H9 (cell line): ENCODE data around the gene NFASC. TPM values are rescaled to one million over a fixed set of nuclear protein-coding genes. Genes with fewer than 3 reads are reported as not detected.

Source experiments
- DNase-seq: peaks from one replicate; pipeline ENCODE4 v3.0.0-alpha.2; 2017
- H2AFZ ChIP-seq: one replicate; pipeline ENCODE4 v1.6.1; 2013; ENCODE audit warnings: mild to moderate bottlenecking, low read length, control low read depth, moderate library complexity
- H2AK5ac ChIP-seq: 2 replicates; pipeline ENCODE4 v1.6.1; 2013; ENCODE audit warnings: low read length, control low read depth, mixed read lengths; ENCODE audit not compliant: insufficient read length
- H2BK120ac ChIP-seq: one replicate; pipeline ENCODE4 v1.6.1; 2013; ENCODE audit warnings: low read depth, mild to moderate bottlenecking, low read length, control low read depth, inconsistent platforms; ENCODE audit not compliant: poor library complexity, severe bottlenecking
- H2BK12ac ChIP-seq: 2 replicates; pipeline ENCODE4 v1.6.1; 2013; ENCODE audit warnings: low read length, control low read depth, mixed read lengths, low read depth; ENCODE audit not compliant: insufficient read length
- H2BK15ac ChIP-seq: 2 replicates; pipeline ENCODE4 v1.6.1; 2013; ENCODE audit warnings: low read depth, low read length, control low read depth
- H2BK20ac ChIP-seq: one replicate; pipeline ENCODE4 v1.6.1; 2013; ENCODE audit warnings: low read depth, mild to moderate bottlenecking, low read length, control low read depth, inconsistent platforms; ENCODE audit not compliant: poor library complexity, severe bottlenecking
- H2BK5ac ChIP-seq: 2 replicates; pipeline ENCODE4 v1.6.1; 2013; ENCODE audit warnings: low read length, control low read depth, mixed read lengths; ENCODE audit not compliant: insufficient read length
- H3K14ac ChIP-seq: 2 replicates; pipeline ENCODE4 v1.6.1; 2013; ENCODE audit warnings: low read length, control low read depth; ENCODE audit not compliant: insufficient read depth
- H3K18ac ChIP-seq: 2 replicates; pipeline ENCODE4 v1.6.1; 2013; ENCODE audit warnings: low read depth, mild to moderate bottlenecking, mixed read lengths, low read length, control low read depth; ENCODE audit not compliant: insufficient read length
- H3K23ac ChIP-seq: 2 replicates; pipeline ENCODE4 v1.6.1; 2013; ENCODE audit warnings: low read length, control low read depth, mixed read lengths, low read depth; ENCODE audit not compliant: insufficient read length
- H3K23me2 ChIP-seq: 2 replicates; pipeline ENCODE4 v1.6.1; 2013; ENCODE audit warnings: low read depth, mild to moderate bottlenecking, mixed read lengths, low read length, control low read depth; ENCODE audit not compliant: insufficient read length, poor library complexity, severe bottlenecking
- H3K27ac ChIP-seq: 2 replicates; pipeline ENCODE4 v1.5.1; 2013; ENCODE audit warnings: low read length, control low read depth, mixed read lengths, low read depth; ENCODE audit not compliant: insufficient read length
- H3K27me3 ChIP-seq: 2 replicates; pipeline ENCODE4 v1.6.1; 2013; ENCODE audit warnings: low read length, control low read depth, inconsistent platforms; ENCODE audit not compliant: insufficient read depth
- H3K4ac ChIP-seq: 2 replicates; pipeline ENCODE4 v1.6.1; 2013; ENCODE audit warnings: low read depth, mild to moderate bottlenecking, control low read depth, inconsistent platforms, low read length, moderate library complexity
- H3K4me1 ChIP-seq: 2 replicates; pipeline ENCODE4 v1.6.1; 2013; ENCODE audit warnings: low read length, control low read depth, inconsistent platforms; ENCODE audit not compliant: insufficient read depth
- H3K4me2 ChIP-seq: 2 replicates; pipeline ENCODE4 v1.6.1; 2013; ENCODE audit warnings: low read length, control low read depth, mixed read lengths; ENCODE audit not compliant: insufficient read length, insufficient read depth
- H3K56ac ChIP-seq: 2 replicates; pipeline ENCODE4 v1.6.1; 2013; ENCODE audit warnings: low read depth, mild to moderate bottlenecking, mixed read lengths, low read length, control low read depth; ENCODE audit not compliant: insufficient read length
- H3K79me1 ChIP-seq: 2 replicates; pipeline ENCODE4 v1.6.1; 2013; ENCODE audit warnings: low read depth, mild to moderate bottlenecking, moderate library complexity, low read length, control low read depth, inconsistent platforms; ENCODE audit not compliant: insufficient read depth, poor library complexity, severe bottlenecking
- H3K79me2 ChIP-seq: 2 replicates; pipeline ENCODE4 v1.6.1; 2013; ENCODE audit warnings: low read length, control low read depth, inconsistent platforms; ENCODE audit not compliant: insufficient read depth
- H3K9ac ChIP-seq: 2 replicates; pipeline ENCODE4 v1.6.1; 2013; ENCODE audit warnings: low read length, control low read depth, mixed read lengths; ENCODE audit not compliant: insufficient read length; ENCODE audit errors: extremely low read depth
- H3K9me3 ChIP-seq: one replicate; pipeline ENCODE4 v1.6.1; 2013; ENCODE audit warnings: low read depth, low read length, inconsistent platforms; ENCODE audit not compliant: control insufficient read depth
- H3T11ph ChIP-seq: one replicate; pipeline ENCODE4 v1.6.1; 2013; ENCODE audit warnings: mild to moderate bottlenecking, low read length, control low read depth, inconsistent platforms
- H4K20me1 ChIP-seq: one replicate; pipeline ENCODE4 v1.6.1; 2013; ENCODE audit not compliant: control insufficient read depth, insufficient read length, insufficient read depth
- H4K5ac ChIP-seq: 2 replicates; pipeline ENCODE4 v1.6.1; 2013; ENCODE audit warnings: low read depth, mild to moderate bottlenecking, mixed read lengths, low read length, control low read depth; ENCODE audit not compliant: insufficient read length
- H4K8ac ChIP-seq: replicated peaks from 2 replicates; pipeline ENCODE4 v1.6.1; 2013; ENCODE audit warnings: low read length, control low read depth, mixed read lengths, low read depth; ENCODE audit not compliant: insufficient read length
- H4K91ac ChIP-seq: 2 replicates; pipeline ENCODE4 v1.6.1; 2013; ENCODE audit warnings: low read depth, mild to moderate bottlenecking, moderate library complexity, mixed read lengths, low read length, control low read depth; ENCODE audit not compliant: insufficient read length
- H3K27ac Mint-ChIP-seq, 3 experiments: 2 replicates in 2 of 3; 3 replicates in 1 of 3; pipeline ENCODE4 v1.8.0; 2020 to 2021; ENCODE audit warnings: mixed read lengths in 3 of 3, mild to moderate bottlenecking in 1 of 3, moderate library complexity in 1 of 3
- H3K27me3 Mint-ChIP-seq: 2 replicates; pipeline ENCODE4 v1.8.0; 2021; ENCODE audit warnings: low read depth, mild to moderate bottlenecking, moderate library complexity, mixed read lengths
- H3K36me3 Mint-ChIP-seq, 3 experiments: 2 replicates in 2 of 3; 3 replicates in 1 of 3; pipeline ENCODE4 v1.8.0; 2020 to 2021; ENCODE audit warnings: low read depth in 3 of 3, mixed read lengths in 3 of 3; ENCODE audit not compliant: insufficient read depth in 1 of 3
- H3K4me1 Mint-ChIP-seq, 2 experiments: 2 replicates each; pipeline ENCODE4 v1.8.0; 2020; ENCODE audit warnings: mixed read lengths in 2 of 2
- H3K4me3 Mint-ChIP-seq, 2 experiments: 2 replicates in 1 of 2; 3 replicates in 1 of 2; pipeline ENCODE4 v1.8.0; 2020 to 2021; ENCODE audit warnings: mild to moderate bottlenecking in 2 of 2, mixed read lengths in 2 of 2, moderate library complexity in 1 of 2
- H3K9me3 Mint-ChIP-seq, 2 experiments: 2 replicates in 1 of 2; 3 replicates in 1 of 2; pipeline ENCODE4 v1.8.0; 2020; ENCODE audit warnings: mild to moderate bottlenecking in 2 of 2, mixed read lengths in 2 of 2, moderate library complexity in 1 of 2
- CTCF ChIP-seq: fragments of 200-600 bp; sonication (generic); conservative IDR thresholded peaks from 3 replicates; pipeline ENCODE4 v1.8.0; 2021; ENCODE audit warnings: antibody characterized with exemption, mild to moderate bottlenecking
- WGBS: extraction: QIAGEN DNeasy Blood & Tissue Kit; methylation state at CpG from one replicate; pipeline ENCODE4 v1.1.7; 2013; ENCODE audit warnings: missing lambda C conversion rate, low lambda C conversion rate, mixed read lengths; ENCODE audit not compliant: insufficient read length; ENCODE audit errors: extremely low coverage; 5-methylcytosine and 5-hydroxymethylcytosine counted together
- total RNA-seq: library from RNA; stranded (reverse); gene quantifications from 2 replicates; pipeline ENCODE4 v1.2.1, GENCODE V29; 2021

The NFASC gene
- total RNA-seq, 1 experiment from 2014 or later: 5.0 TPM

- no peak overlapping the region for H3K9ac ChIP-seq
- no peaks in the 10 kb centered on the region for H3K9me3 ChIP-seq
- TF ChIP-seq CTCF: no peak
- H3T11ph ChIP-seq: no peak overlapping the region
- H2AK5ac ChIP-seq: no peak overlapping the region
- H4K8ac ChIP-seq: no peak overlapping the region
- no peak overlapping the region for H4K5ac ChIP-seq
- H3K27ac Mint-ChIP-seq: no peak overlapping the region; a peak in 1 of 7 replicates
- H2BK12ac ChIP-seq: no peak overlapping the region
- no peak overlapping the region for H3K18ac ChIP-seq
- H2BK15ac ChIP-seq: no peak overlapping the region
- H3K4me1 Mint-ChIP-seq: no peaks in the 10 kb centered on the region; a peak in 2 of 4 replicates
- H4K91ac ChIP-seq: no peak overlapping the region
- H3K79me2 ChIP-seq: no peaks in the 10 kb centered on the region
- no peak overlapping the region for H3K56ac ChIP-seq
- WGBS: no CpG with 5 or more reads among the region's 9 CpGs
- H3K4me1 ChIP-seq: no peaks in the 10 kb centered on the region
- H4K20me1 ChIP-seq: no peaks in the 10 kb centered on the region
- H3K4ac ChIP-seq: no peak overlapping the region
- H3K79me1 ChIP-seq: no peaks in the 10 kb centered on the region
- H3K14ac ChIP-seq: no peak overlapping the region
- no peaks in the 10 kb centered on the region; the same call in 1 of the 2 replicates for H3K27me3 Mint-ChIP-seq
- H3K23ac ChIP-seq: no peak overlapping the region
- H3K27ac ChIP-seq: no peak overlapping the region
- H3K27me3 ChIP-seq: no peaks in the 10 kb centered on the region
- no peak overlapping the region for H2BK20ac ChIP-seq
- no peaks in the 10 kb centered on the region for H3K23me2 ChIP-seq
- H3K4me2 ChIP-seq: no peak overlapping the region
- no peak for DNase-seq
- H3K36me3 Mint-ChIP-seq: no peaks in the 10 kb centered on the region
- no peak overlapping the region for H3K4me3 Mint-ChIP-seq
- no peak overlapping the region for H2BK120ac ChIP-seq
- H2BK5ac ChIP-seq: no peak overlapping the region
- H2AFZ ChIP-seq: no peak overlapping the region
- no peaks in the 10 kb centered on the region for H3K9me3 Mint-ChIP-seq
These were observed 201.6 kb downstream of the NFASC start for GRCh38 chr1:205072286-205072685.

Other genes starting within 250 kb of the NFASC start
- gene LRRN2, start 185.1 kb upstream of the NFASC start, total RNA-seq: 4.5 and 5.8 TPM in 2 replicates
- 0.42 and 0.88 TPM in 2 replicates for gene CNTN2, start 172.3 kb downstream of the NFASC start, total RNA-seq
- gene TMEM81, start 213.6 kb downstream of the NFASC start, total RNA-seq: 2.8 and 3.0 TPM in 2 replicates